Activated CD8-positive, alpha-beta memory T cell treated with anti-CD3 and anti-CD28 coated beads for 36 hours (primary cell): ENCODE results near the gene SERPINB4. TPM values are rescaled to one million over a fixed set of nuclear protein-coding genes. Genes with fewer than 3 reads are reported as not detected.
"Not testable (repeated sequence)": the region's sequence is repeated elsewhere in the genome, so short reads cannot be mapped to it uniquely, and the experiment has no call there.

Experiments used
- CTCF ChIA-PET: fragments of 350-600 bp; sonication (Branson Sonifier 250); formaldehyde crosslinking; loops from one replicate; lab custom pipeline; 2021; ENCODE audit warnings: antibody characterized with exemption; lab: Charles Lee
- POLR2A ChIA-PET: fragments of 350-600 bp; sonication (Branson Sonifier 250); formaldehyde crosslinking; loops from one replicate; lab custom pipeline; 2021; ENCODE audit warnings: antibody characterized with exemption; lab: Charles Lee
- total RNA-seq, 2 experiments: library from RNA; stranded (reverse); gene quantifications; one replicate each; pipeline ENCODE4 v1.2.3, GENCODE V29; 2021

SERPINB4 gene
- total RNA-seq, 2 experiments from 2014 or later, result not detected

GRCh38 chr18:63641157-63641680 is 2.8 kb downstream of the SERPINB4 start:
- POLR2A ChIA-PET, CTCF ChIA-PET: not testable (repeated sequence)

- CTCF ChIA-PET, result no interaction called here
- POLR2A ChIA-PET, result no interaction called here
Observed at GRCh38 chr18:63637703-63638102, 6.4 kb downstream of the SERPINB4 start.

GRCh38 chr18:63627819-63628218 is 16.2 kb downstream of the SERPINB4 start:
- POLR2A ChIA-PET, result no interaction called here
- CTCF ChIA-PET, result no interaction called here

GRCh38 chr18:63626431-63626830 is 17.6 kb downstream of the SERPINB4 start:
- ChIA-PET POLR2A (no interaction called here), CTCF (no interaction called here)

GRCh38 chr18:63624863-63625262 is 19.2 kb downstream of the SERPINB4 start:
- CTCF ChIA-PET, result no interaction called here
- POLR2A ChIA-PET, result no interaction called here

DNA sequence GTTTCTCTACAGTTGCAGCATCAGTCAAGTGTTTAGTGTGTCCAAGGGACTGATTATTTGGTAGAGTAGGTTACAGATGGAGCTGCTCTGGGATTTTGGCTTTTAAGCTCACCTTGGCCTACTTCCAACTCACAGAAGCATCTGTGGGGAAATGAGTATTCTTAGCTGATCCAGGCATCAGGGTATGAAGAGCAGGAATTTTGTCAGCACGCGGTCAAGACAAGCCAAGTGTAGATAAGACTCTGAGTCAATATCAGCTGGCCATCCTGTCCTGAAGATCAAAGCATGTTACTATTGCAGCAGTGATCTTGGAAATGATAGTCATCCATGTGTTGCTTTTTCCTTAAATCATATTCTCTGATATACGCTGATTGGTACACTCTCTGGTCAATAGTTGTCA is 24.4 kb downstream of the SERPINB4 start:
- ChIA-PET POLR2A (no interaction called here), CTCF (no interaction called here)

- POLR2A ChIA-PET, result no interaction called here
- CTCF ChIA-PET, result no interaction called here
Observed at GRCh38 chr18:63617915-63618234, 26.2 kb downstream of the SERPINB4 start.

DNA sequence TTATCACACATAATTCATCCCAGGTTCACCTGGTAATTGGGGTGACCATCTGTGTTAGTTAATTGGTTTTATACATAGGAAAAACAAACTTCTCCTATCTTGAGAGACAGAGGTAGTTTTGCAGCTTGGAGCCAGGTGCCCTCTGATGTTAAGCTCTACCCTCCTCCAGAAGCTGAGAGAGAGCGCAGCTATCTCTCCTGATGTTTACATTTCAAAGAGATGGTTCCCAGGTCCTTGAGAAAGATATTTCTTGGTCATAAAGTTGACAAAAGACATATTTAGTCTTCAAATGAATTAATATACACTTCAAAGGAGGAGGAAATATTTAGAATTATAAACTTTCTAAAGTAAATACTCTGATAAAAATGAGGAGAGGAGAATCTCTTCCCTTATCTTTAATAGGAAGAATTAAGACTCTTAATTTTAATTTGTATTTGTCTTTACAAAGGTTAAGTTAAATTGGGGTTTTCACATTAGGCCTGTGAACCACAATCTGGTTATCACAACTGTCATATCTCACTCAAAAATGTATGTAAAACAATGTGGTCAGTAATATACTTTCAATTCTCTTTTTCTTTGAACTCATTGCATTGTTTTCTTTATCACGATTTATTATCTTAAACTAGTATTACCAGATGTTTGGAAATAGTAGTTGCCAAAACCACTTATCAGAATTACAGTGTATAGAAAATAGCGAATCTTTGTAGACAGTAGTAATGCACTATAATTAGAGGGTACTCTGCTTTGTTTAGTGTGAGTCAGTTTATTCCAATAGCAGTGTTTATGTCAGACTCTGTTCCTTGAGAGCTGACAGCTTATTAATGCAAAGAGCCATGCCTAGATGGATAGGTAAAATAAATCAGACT is 26.8 kb downstream of the SERPINB4 start:
- POLR2A ChIA-PET, result no interaction called here

DNA sequence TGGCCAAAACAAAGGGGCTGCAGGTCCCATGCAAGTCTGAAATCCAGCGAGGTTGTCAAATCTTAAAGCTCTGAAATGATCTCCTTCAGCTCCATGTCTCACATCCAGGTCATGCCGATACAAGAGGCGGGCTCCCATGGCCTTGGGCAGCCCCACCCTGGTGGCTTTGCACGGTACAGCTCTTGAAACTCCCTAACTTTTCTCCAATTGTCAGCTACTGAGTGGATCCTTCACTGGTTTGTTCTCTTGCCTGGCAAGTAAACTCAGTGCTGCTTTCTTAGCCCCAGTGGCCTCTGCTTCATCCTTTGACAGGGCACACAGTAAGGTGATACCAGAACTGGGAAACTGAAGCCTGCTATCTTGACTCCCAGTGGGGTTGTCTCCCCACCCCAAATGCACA is 30.6 kb downstream of the SERPINB4 start:
- ChIA-PET POLR2A (no interaction called here), CTCF (no interaction called here)

More for the DNA sequence above, 26.8 kb downstream of the SERPINB4 start:
- CTCF ChIA-PET, result no interaction called here

GRCh38 chr18:63606526-63606925 is 37.5 kb downstream of the SERPINB4 start:
- CTCF ChIA-PET, result no interaction called here

DNA sequence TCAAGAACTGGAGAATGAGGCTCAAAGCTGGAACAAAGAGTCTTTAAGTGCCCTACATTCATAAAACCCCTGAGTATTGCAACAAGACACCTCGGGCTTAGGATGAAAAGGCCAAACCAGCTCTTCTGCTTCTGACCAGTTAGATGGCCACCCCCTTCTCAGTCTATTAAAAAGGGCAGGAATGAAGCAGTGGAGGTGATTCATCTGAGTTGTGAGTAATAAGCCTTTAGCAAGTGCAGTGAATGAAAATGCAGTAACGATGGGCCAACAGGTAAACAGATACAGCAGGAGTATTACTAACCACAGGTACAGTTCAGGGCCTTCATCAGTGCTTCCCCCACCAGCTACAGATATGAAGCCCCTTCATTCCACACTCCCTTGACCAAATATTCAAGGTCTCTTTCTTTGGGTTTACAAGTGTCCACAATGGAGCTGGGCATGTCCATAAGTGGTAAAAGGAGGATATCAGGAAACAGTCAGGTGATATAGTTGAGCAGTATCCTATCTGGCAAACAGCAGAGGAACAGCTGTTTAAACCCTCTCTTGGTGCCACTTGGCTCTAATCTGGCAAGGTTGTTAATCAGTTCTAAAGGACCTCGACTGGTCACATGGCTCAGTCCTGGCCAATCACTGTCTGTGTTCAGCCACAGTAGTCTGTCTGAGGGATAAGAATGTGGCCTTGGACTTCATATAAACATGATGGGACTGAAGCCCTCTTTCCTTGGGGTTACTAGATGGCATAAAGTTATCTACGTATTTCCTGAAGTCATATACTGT is 39.1 kb downstream of the SERPINB4 start:
- ChIA-PET POLR2A (no interaction called here), CTCF (no interaction called here)

More at GRCh38 chr18:63606526-63606925, 37.5 kb downstream of the SERPINB4 start:
- POLR2A ChIA-PET, result no interaction called here

- ChIA-PET POLR2A (no interaction called here), CTCF (no interaction called here)
Observed at GRCh38 chr18:63603772-63604171, 40.3 kb downstream of the SERPINB4 start.

GRCh38 chr18:63603355-63603754 is 40.7 kb downstream of the SERPINB4 start:
- ChIA-PET POLR2A (no interaction called here), CTCF (no interaction called here)

DNA sequence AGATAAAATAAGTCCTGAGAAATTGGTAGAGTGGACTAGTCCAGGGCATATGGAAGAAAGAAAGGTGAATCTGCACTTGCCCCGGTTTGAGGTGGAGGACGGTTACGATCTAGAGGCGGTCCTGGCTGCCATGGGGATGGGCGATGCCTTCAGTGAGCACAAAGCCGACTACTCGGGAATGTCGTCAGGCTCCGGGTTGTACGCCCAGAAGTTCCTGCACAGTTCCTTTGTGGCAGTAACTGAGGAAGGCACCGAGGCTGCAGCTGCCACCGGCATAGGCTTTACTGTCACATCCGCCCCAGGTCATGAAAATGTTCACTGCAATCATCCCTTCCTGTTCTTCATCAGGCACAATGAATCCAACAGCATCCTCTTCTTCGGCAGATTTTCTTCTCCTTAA is 47.1 kb downstream of the SERPINB4 start:
- ChIA-PET POLR2A (no interaction called here), CTCF (no interaction called here)

DNA sequence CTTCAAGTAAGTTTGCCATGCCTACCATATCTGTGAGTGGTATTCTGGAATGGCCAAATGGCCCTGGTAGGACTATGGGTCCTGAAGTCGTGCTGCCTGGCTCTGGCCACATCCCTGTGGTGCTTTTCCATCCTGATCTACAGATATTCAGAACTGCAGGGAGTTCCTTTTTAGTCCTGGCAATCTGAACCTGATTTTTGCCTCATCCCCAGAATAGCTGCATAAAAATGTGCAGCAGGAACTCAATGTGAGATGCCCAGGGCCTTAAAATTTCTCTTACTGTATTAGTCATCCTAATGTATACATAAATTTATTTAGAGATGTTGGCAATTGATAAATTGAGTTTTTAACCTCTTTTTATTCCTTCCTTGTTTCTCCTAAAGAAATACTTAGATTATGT is 51.6 kb downstream of the SERPINB4 start:
- POLR2A ChIA-PET, result no interaction called here
- CTCF ChIA-PET, result no interaction called here

GRCh38 chr18:63591725-63592124 is 52.3 kb downstream of the SERPINB4 start:
- ChIA-PET POLR2A (no interaction called here), CTCF (no interaction called here)

GRCh38 chr18:63590966-63591695 is 52.9 kb downstream of the SERPINB4 start:
- POLR2A ChIA-PET, result interaction anchor here (0.6 kb wide), 1 partner anchor 231 kb away, joined by 4 read pairs; no protein-coding TSS in a partner anchor
- CTCF ChIA-PET, result no interaction called here

GRCh38 chr18:63590373-63590772 is 53.7 kb downstream of the SERPINB4 start:
- CTCF ChIA-PET, result no interaction called here
- POLR2A ChIA-PET, result no interaction called here

DNA sequence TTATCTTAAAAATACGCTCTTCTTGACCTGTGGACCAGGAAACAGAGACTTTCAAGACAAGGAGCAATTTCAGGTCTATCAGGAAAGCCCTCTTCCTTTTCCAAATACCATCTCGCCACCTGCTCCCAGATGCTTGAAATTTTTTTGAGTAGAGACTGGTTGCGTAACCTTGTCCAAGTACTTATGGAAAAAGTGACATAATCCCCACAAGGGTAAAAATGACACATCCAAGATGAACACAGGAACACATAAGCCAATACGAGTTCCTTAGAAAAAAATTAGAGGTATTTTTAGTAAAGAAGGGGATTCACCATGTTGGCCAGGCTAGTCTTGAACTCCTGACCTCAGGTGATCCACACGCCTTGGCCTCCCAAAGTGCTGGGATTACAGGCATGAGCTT is 55.1 kb downstream of the SERPINB4 start:
- CTCF ChIA-PET, result no interaction called here

More for the DNA sequence above, 55.1 kb downstream of the SERPINB4 start:
- POLR2A ChIA-PET, result no interaction called here
